Spleen (tissue), 7 donors: ENCODE measurements around the gene DOCK4.

Source experiments
- CTCF ChIP-seq, 11 experiments: fragments of 200-600 bp in 7 of 11; fragments of 450-650 bp in 4 of 11; sonication (generic) in 4 of 11; IDR thresholded peaks in 8 of 11; conservative IDR thresholded peaks in 3 of 11; 1 replicate in 7 of 11; 2 replicates in 4 of 11; pipeline versions ENCODE4 v1.4.0 to v1.8.0; 2016 to 2021; ENCODE audit warnings: antibody characterized with exemption in 11 of 11, inconsistent platforms in 4 of 11, mild to moderate bottlenecking in 1 of 11
- POLR2AphosphoS5 ChIP-seq, 3 donors: sonication (generic); formaldehyde crosslinking; IDR thresholded peaks; one replicate each; pipeline ENCODE4 v1.5.1; 2017; ENCODE audit warnings: antibody characterized with exemption in 3 of 3
- donor health status: DM: no; HTN: no; CAD: no; lungs with moderate emphysema.
- donor health status: DM: no; HTN: no; CAD: no.
- donor health status: DM: no; HTN: no; CAD: no.

GRCh38 chr7:112162784-112163506 is 43.3 kb downstream of the DOCK4 start:
- no peak for TF ChIP-seq CTCF (IDR thresholded peaks at IDR 0.05 in 8 of 11, conservative IDR thresholded peaks at IDR 0.05 in 3 of 11)
- TF ChIP-seq POLR2AphosphoS5 (IDR thresholded peaks at IDR 0.05) = no peak
